Vagina (tissue), 2 donors: Measurements from ENCODE around the gene PHYH. TPM values are rescaled to one million over a fixed set of nuclear protein-coding genes. Genes with fewer than 3 reads are reported as not detected.

Experiments used
- DNase-seq, 2 donors: peaks; one replicate each; pipeline ENCODE4 v3.0.0-alpha.2; 2017; ENCODE audit errors: extremely low spot score in 2 of 2
- H3K27ac ChIP-seq: fragments of 200-600 bp; sonication (generic); one replicate; pipeline ENCODE4 v1.5.1; 2019
- H3K27me3 ChIP-seq: fragments of 200-600 bp; sonication (generic); one replicate; pipeline ENCODE4 v1.5.1; 2019
- H3K36me3 ChIP-seq, 2 donors: fragments of 200-600 bp; sonication (generic); one replicate each; pipeline ENCODE4 v1.5.1; 2017 to 2019
- H3K4me1 ChIP-seq: fragments of 200-600 bp; sonication (generic); one replicate; pipeline ENCODE4 v1.5.1; 2019
- H3K4me3 ChIP-seq, 2 donors: fragments of 200-600 bp; sonication (generic); 1 replicate in 1 of 2; 2 replicates in 1 of 2; pipeline ENCODE4 v1.5.1; 2016 to 2019
- H3K9me3 ChIP-seq: fragments of 200-600 bp; sonication (generic); one replicate; pipeline ENCODE4 v1.5.1; 2019
- POLR2A ChIP-seq, 2 donors: fragments of 450-650 bp; IDR thresholded peaks; one replicate each; pipeline ENCODE4 v1.6.1; 2017; ENCODE audit warnings: antibody characterized with exemption in 2 of 2, mild to moderate bottlenecking in 2 of 2, moderate library complexity in 2 of 2
- POLR2AphosphoS5 ChIP-seq, 2 donors: sonication (generic); formaldehyde crosslinking; IDR thresholded peaks; one replicate each; pipeline ENCODE4 v1.9.0; 2017; ENCODE audit warnings: antibody characterized with exemption in 2 of 2, mild to moderate bottlenecking in 2 of 2, low read depth in 1 of 2; ENCODE audit not compliant: insufficient read depth in 1 of 2
- intact Hi-C: fragments of 100-400 bp; cut with DNase I; formaldehyde crosslinking; loops from one replicate; pipeline ENCODE4 v1.15.1; 2023
- total RNA-seq: library from RNA; depleted of rRNA; stranded (reverse); fragments of >200 nt; gene quantifications from one replicate; pipeline ENCODE4 v1.2.3, GENCODE V29; 2016
- TF ChIP-seq, protein P1 (sequence below), 3 experiments: fragments of 450-650 bp in 2 of 3; fragments of 200-600 bp in 1 of 3; sonication (generic) in 1 of 3; IDR thresholded peaks; one replicate each; pipeline ENCODE4 v1.5.1; 2017 to 2019; ENCODE audit warnings: antibody characterized with exemption in 3 of 3, mild to moderate bottlenecking in 2 of 3, moderate library complexity in 2 of 3

The PHYH gene
- total RNA-seq, 1 donor from 2014 or later, result 15.2 TPM

DNA sequence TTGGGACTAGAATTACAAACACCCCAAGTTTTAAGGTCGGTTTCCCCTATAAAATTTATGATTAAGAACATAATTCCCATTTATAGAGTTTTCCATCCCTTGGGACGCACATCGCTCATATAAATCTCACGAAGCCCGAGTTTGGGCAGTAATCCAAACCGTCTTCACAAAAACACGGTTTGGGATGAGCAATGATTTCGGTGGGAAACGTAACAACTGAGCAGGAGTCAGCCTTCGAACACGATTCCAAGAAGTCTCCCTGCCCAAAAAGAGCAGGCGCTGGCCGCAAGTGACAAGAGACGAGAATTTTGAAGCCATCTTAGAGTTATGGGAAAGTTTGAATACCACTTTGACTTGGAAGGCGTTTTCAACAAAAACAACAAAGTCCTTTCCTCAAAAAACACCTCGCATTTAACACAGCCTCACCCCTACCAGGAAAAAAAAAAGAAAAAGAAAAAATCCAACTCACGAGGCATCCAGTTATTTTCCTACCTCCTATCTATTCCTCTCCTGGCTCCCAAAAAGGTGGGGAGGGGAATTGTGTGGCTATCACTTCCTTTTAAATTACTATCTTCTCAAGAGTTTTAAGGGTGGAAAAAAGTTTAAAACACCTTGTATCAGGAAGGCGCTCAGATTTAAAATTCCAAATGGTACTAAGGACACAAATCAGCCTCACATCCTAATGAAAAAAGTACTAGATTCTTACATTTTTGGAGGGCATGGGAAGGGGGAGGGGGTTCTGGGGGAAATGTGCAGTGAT, 46.6 kb upstream of the PHYH start:
- Histone ChIP-seq H3K36me3 (no peaks in the 10 kb centered on the region), H3K4me1 (peaks cover 40% of the 10 kb centered on the region), H3K27me3 (no peaks in the 10 kb centered on the region), H3K4me3 (peak overlapping the region; percentile 73 to 83), H3K27ac (peak overlapping the region; percentile 96), H3K9me3 (no peaks in the 10 kb centered on the region)
- DNase-seq, result no peak
- TF ChIP-seq POLR2A (IDR thresholded peaks at IDR 0.05), result no peak
- no peak for TF ChIP-seq POLR2AphosphoS5 (IDR thresholded peaks at IDR 0.05; ENCODE audit: insufficient read depth in 1 of 2, low read depth in 1 of 2)
- TF ChIP-seq, protein P1, sequence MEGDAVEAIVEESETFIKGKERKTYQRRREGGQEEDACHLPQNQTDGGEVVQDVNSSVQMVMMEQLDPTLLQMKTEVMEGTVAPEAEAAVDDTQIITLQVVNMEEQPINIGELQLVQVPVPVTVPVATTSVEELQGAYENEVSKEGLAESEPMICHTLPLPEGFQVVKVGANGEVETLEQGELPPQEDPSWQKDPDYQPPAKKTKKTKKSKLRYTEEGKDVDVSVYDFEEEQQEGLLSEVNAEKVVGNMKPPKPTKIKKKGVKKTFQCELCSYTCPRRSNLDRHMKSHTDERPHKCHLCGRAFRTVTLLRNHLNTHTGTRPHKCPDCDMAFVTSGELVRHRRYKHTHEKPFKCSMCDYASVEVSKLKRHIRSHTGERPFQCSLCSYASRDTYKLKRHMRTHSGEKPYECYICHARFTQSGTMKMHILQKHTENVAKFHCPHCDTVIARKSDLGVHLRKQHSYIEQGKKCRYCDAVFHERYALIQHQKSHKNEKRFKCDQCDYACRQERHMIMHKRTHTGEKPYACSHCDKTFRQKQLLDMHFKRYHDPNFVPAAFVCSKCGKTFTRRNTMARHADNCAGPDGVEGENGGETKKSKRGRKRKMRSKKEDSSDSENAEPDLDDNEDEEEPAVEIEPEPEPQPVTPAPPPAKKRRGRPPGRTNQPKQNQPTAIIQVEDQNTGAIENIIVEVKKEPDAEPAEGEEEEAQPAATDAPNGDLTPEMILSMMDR (IDR thresholded peaks at IDR 0.05), result no peak
- intact Hi-C loops, result no loop called here

DNA sequence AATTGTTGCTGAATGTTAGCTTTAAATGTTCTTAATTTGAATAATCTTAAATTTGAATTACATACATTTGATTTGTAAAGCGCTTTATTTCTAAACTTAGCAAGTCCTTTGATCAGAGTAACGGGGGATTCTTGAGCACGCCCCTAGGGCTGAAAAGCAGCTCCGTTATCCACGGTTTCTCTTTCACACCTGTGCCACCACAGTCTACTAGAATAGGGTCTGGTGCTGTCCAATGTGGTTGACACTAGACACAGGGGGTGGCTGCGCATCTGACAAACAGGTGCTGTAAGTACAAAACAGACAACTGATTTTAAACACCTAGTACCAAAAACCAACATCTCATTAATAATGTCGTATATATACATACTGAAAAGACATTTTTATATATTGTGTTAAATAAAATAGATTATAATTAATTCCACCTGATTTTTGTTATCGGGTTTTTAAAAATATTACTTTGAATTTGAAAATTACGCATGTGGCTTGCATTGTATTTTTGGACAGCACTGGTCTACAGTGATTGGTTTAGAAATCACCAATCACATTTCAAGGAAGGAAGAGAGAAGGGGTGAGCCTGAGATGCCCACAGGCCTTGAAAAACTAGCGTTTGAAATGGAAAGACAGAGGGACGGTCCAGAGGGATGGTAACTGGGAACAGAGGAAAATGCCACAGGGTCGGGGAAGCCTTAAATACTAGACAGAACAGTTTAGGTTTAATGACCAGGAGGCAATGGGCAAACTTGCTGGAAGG, 40.9 kb upstream of the PHYH start:
- Histone ChIP-seq H3K4me3 (no peak overlapping the region), H3K4me1 (peaks cover 23% of the 10 kb centered on the region), H3K27me3 (no peaks in the 10 kb centered on the region), H3K27ac (no peak overlapping the region), H3K36me3 (peaks cover 0 to 11% of the 10 kb centered on the region in 2 donors), H3K9me3 (no peaks in the 10 kb centered on the region)
- TF ChIP-seq POLR2AphosphoS5 (IDR thresholded peaks at IDR 0.05; ENCODE audit: insufficient read depth in 1 of 2, low read depth in 1 of 2) (no peak), POLR2A (IDR thresholded peaks at IDR 0.05) (no peak)
- TF ChIP-seq, protein P1 (IDR thresholded peaks at IDR 0.05), result no peak
- DNase-seq, result no peak
- intact Hi-C loops, result no loop called here

DNA sequence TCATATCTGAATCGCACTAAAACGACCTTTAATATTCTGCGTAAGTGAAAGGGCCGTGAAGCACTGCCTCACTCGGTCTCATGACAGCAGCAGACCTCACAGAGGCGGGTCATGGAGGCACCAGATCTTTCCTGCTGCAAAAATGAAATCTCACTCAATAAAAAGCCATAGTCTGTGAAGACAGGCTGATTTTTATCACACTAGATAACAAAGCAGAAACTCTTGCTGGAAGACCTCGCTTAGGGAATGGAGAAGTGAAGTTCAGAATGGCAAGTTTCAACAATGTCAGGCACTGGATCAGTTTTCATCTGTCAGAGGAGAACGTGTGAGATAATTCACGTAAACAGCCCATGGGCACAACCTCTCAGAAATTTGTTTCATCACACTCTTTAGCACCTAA, 40.2 kb upstream of the PHYH start:
- peaks cover 15% of the 10 kb centered on the region for H3K4me1 ChIP-seq
- TF ChIP-seq POLR2AphosphoS5 (IDR thresholded peaks at IDR 0.05; ENCODE audit: insufficient read depth in 1 of 2, low read depth in 1 of 2), result no peak
- TF ChIP-seq, protein P1 (IDR thresholded peaks at IDR 0.05), result no peak
- H3K4me3 ChIP-seq, result no peak overlapping the region
- peaks cover 0 to 12% of the 10 kb centered on the region in 2 donors for H3K36me3 ChIP-seq
- H3K27ac ChIP-seq, result no peak overlapping the region
- DNase-seq, result no peak
- no peaks in the 10 kb centered on the region for H3K27me3 ChIP-seq
- H3K9me3 ChIP-seq, result no peaks in the 10 kb centered on the region
- intact Hi-C loops, result no loop called here

DNA sequence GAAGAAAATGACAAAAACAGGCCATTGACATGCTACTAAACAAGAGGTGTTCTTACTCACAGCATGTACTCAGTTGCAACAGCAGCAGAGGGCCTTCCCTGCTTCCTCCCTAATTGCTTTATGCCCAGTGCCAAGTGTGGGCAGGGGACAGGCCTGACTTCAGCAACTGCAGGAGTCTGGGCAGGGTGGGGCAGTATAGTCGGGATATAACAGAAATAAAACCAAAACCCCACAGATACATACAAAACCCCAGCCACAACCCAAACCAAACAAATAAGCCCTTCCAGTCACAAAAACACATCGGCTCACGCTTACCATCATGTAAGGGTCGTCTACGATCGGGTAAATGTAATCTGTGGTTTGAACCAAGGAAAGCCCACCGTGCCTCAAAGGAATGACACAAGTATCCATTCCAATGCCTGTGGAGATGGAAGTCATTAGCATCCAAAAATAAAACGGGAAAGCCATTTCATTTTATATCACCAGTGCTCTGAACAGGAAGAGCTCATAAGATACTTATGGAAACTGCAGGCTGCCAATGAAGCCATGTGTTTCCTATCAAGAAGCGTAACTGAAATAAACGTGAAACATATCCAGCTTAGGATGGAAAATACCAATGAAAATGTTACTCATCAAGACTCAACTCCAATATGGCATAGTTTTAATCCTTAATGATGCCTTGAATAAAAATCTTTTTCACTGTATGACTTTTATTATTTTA, 38.7 kb upstream of the PHYH start:
- intact Hi-C loops, result no loop called here
- DNase-seq, result no peak
- Histone ChIP-seq H3K27me3 (no peaks in the 10 kb centered on the region), H3K36me3 (peaks cover 3 to 25% of the 10 kb centered on the region in 2 donors), H3K9me3 (no peaks in the 10 kb centered on the region), H3K4me3 (no peak overlapping the region), H3K4me1 (peaks cover 13% of the 10 kb centered on the region), H3K27ac (no peak overlapping the region)
- TF ChIP-seq, protein P1 (IDR thresholded peaks at IDR 0.05), result no peak
- TF ChIP-seq POLR2AphosphoS5 (IDR thresholded peaks at IDR 0.05; ENCODE audit: insufficient read depth in 1 of 2, low read depth in 1 of 2), result peak in 1 of 2 donors; percentile 61
- no peak for TF ChIP-seq POLR2A (IDR thresholded peaks at IDR 0.05)
